CD4-positive, alpha-beta memory T cell (primary cell): ENCODE results near the gene CIROP. TPM values are rescaled to one million over a fixed set of nuclear protein-coding genes. Genes with fewer than 3 reads are reported as not detected.

Experiments used
- CTCF ChIA-PET: fragments of 350-600 bp; sonication (Branson Sonifier 250); formaldehyde crosslinking; loops from one replicate; lab custom pipeline; 2021; ENCODE audit warnings: inconsistent platforms; ENCODE audit not compliant: partially characterized antibody; lab: Charles Lee
- POLR2A ChIA-PET: fragments of 350-600 bp; sonication (Branson Sonifier 250); formaldehyde crosslinking; loops from one replicate; lab custom pipeline; 2021; ENCODE audit not compliant: partially characterized antibody; lab: Charles Lee
- DNase-seq, 5 donors: peaks; one replicate each; pipeline versions ENCODE4 v3.0.0 to v3.0.0-alpha.2; 2020 to 2022; ENCODE audit warnings: mixed read lengths in 1 of 5
- H3K27ac ChIP-seq: one replicate; pipeline ENCODE4 v1.7.0; 2013; ENCODE audit warnings: low read depth, low read length
- H3K27me3 ChIP-seq: 2 replicates; pipeline ENCODE4 v1.7.0; 2013; ENCODE audit warnings: mild to moderate bottlenecking, low read length, moderate library complexity; ENCODE audit not compliant: insufficient read depth
- H3K36me3 ChIP-seq: 2 replicates; pipeline ENCODE4 v1.7.0; 2013; ENCODE audit warnings: mild to moderate bottlenecking, low read length, moderate library complexity; ENCODE audit not compliant: insufficient read depth
- H3K4me1 ChIP-seq: 2 replicates; pipeline ENCODE4 v1.7.0; 2013; ENCODE audit warnings: mild to moderate bottlenecking, low read length, moderate library complexity; ENCODE audit not compliant: insufficient read depth
- H3K4me3 ChIP-seq, 2 donors: one replicate each; pipeline ENCODE4 v1.7.0; 2013; ENCODE audit warnings: low read length in 2 of 2, mild to moderate bottlenecking in 1 of 2
- H3K9me3 ChIP-seq, 2 donors: one replicate each; pipeline ENCODE4 v1.7.0; 2013; ENCODE audit warnings: low read length in 2 of 2, control low read depth in 1 of 2; ENCODE audit not compliant: control insufficient read depth in 1 of 2
- H3K27ac Mint-ChIP-seq, 7 donors: one replicate each; pipeline ENCODE4 v1.8.0; 2020 to 2021; ENCODE audit warnings: mixed read lengths in 7 of 7, mild to moderate bottlenecking in 6 of 7, inconsistent platforms in 3 of 7, moderate library complexity in 3 of 7
- H3K27me3 Mint-ChIP-seq, 2 donors: one replicate each; pipeline ENCODE4 v1.8.0; 2020 to 2021; ENCODE audit warnings: mixed read lengths in 2 of 2
- H3K36me3 Mint-ChIP-seq, 2 donors: one replicate each; pipeline ENCODE4 v1.8.0; 2020 to 2021; ENCODE audit warnings: mixed read lengths in 2 of 2, inconsistent platforms in 1 of 2, mild to moderate bottlenecking in 1 of 2
- H3K4me1 Mint-ChIP-seq, 4 donors: one replicate each; pipeline ENCODE4 v1.8.0; 2020 to 2021; ENCODE audit warnings: mixed read lengths in 4 of 4, mild to moderate bottlenecking in 1 of 4
- H3K4me3 Mint-ChIP-seq, 8 donors: one replicate each; pipeline ENCODE4 v1.8.0; 2020 to 2021; ENCODE audit warnings: mixed read lengths in 8 of 8, mild to moderate bottlenecking in 7 of 8, moderate library complexity in 6 of 8, inconsistent platforms in 3 of 8
- H3K9me3 Mint-ChIP-seq, 8 donors: one replicate each; pipeline ENCODE4 v1.8.0; 2020 to 2021; ENCODE audit warnings: mixed read lengths in 8 of 8, mild to moderate bottlenecking in 5 of 8, inconsistent platforms in 3 of 8, moderate library complexity in 1 of 8
- intact Hi-C: fragments of 100-400 bp; cut with micrococcal nuclease; formaldehyde crosslinking; loops from one replicate; pipeline ENCODE4 v1.15.1; 2023
- polyA plus RNA-seq, 2 donors: library from polyadenylated mRNA; unstranded; fragments of 300-500 nt; fragmentation: Illumina TruSeq; gene quantifications; one replicate each; pipeline ENCODE4 v1.2.3, GENCODE V29; 2021
- total RNA-seq, 2 experiments: library from RNA; stranded (reverse); gene quantifications; one replicate each; pipeline ENCODE4 v1.2.3, GENCODE V29; 2021

Gene CIROP
- total and polyA plus RNA-seq, 4 experiments from 2014 or later: not detected

DNA sequence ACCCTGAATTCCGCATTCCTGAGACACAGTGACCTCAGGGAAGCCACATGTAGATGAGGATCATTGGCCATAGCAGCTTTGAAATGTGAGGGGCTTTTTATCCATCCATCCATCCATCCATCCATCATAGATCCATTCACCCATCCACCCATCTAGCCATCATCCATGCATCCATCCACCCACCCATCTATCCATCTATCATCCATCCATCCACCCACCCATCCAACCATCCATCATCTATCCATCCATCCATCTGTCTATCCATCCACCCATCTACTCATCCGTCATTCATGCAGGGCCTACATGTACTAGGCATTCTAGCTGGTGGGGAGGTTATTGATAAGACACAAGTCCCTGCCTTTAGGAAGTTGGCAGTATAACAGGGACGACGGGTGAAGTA is 42.2 kb upstream of the CIROP start:
- no peaks in the 10 kb centered on the region for H3K9me3 ChIP-seq
- Mint-ChIP-seq H3K27ac (no peak overlapping the region), H3K27me3 (peaks cover 6 to 11% of the 10 kb centered on the region in 2 donors), H3K36me3 (peaks cover 0 to 3% of the 10 kb centered on the region in 2 donors), H3K4me1 (no peaks in the 10 kb centered on the region), H3K4me3 (no peak overlapping the region), H3K9me3 (peaks cover 0 to 4% (median 0%) of the 10 kb centered on the region in 8 donors)
- no peak overlapping the region for H3K4me3 ChIP-seq
- POLR2A ChIA-PET: no interaction called here
- H3K27ac ChIP-seq: no peak overlapping the region
- intact Hi-C loops: no loop called here
- no peak for DNase-seq
- H3K36me3 ChIP-seq: no peaks in the 10 kb centered on the region
- CTCF ChIA-PET: no interaction called here
- no peaks in the 10 kb centered on the region for H3K4me1 ChIP-seq
- H3K27me3 ChIP-seq: peaks cover 4% of the 10 kb centered on the region

DNA sequence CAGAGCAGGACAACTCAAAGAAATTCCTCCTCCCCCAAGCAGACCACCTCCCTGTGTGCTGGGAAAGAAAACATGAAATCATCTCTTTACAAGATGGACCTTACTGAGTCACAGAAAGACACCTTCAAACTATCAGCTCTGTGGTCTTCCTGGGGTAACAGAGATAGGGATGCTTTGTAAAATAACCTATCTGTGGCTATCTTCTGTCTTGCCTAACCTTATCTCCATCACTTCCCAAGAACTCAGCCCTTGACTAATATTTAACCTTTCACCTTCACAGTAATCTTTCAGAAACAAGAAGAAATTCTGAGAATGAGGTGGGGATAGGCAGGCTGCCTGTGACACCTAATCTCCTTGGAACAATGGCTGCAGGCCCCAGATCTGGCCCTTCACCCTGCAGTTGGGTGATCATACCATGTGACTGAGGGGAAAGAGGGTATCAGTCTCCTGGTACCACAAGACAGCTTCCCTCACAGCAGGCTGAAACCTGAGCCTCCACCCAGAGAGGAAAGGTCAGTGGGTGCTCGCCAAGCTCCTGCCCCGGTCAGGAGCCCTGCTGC is 41.6 kb upstream of the CIROP start:
- no peak overlapping the region for H3K4me3 ChIP-seq
- intact Hi-C loops: no loop called here
- DNase-seq: no peak
- H3K27me3 ChIP-seq: peaks cover 4% of the 10 kb centered on the region
- H3K4me3 Mint-ChIP-seq: no peak overlapping the region
- no peaks in the 10 kb centered on the region for H3K4me1 ChIP-seq
- no peaks in the 10 kb centered on the region for H3K9me3 ChIP-seq
- H3K36me3 Mint-ChIP-seq: peaks cover 0 to 3% of the 10 kb centered on the region in 2 donors
- peaks cover 6 to 11% of the 10 kb centered on the region in 2 donors for H3K27me3 Mint-ChIP-seq
- ChIA-PET CTCF (no interaction called here), POLR2A (no interaction called here)
- H3K36me3 ChIP-seq: no peaks in the 10 kb centered on the region
- peaks cover 0 to 4% (median 0%) of the 10 kb centered on the region in 8 donors for H3K9me3 Mint-ChIP-seq
- no peak overlapping the region for H3K27ac Mint-ChIP-seq
- no peaks in the 10 kb centered on the region for H3K4me1 Mint-ChIP-seq
- H3K27ac ChIP-seq: no peak overlapping the region

DNA sequence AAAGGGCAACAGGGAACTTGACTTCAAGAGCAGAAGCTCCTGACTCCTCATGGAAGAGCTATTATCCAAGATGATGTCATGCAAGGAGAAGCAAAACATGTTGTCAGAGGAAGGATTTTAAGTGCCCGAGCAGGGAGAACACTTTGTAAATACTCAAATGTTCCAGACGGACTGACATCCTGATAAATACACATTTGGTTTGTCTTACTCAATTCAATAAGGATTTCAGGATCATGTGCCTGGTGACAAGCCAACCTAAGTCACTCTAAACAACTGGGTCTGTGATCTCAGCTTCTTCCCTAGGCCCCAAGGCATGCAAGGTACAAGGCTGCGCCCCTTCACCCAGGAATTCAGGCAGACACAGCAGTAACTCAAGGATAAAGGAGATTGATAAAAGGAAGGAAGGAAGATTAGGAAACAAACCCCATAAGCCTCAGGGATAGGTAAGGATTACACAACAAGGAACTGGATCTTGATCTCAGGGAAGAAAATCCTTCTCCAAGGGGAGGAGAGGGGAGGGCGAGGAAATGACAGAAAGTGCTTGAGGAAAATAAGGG is 41.1 kb upstream of the CIROP start:
- Mint-ChIP-seq H3K4me1 (no peaks in the 10 kb centered on the region), H3K27me3 (peaks cover 6 to 11% of the 10 kb centered on the region in 2 donors), H3K4me3 (no peak overlapping the region), H3K36me3 (peaks cover 0 to 3% of the 10 kb centered on the region in 2 donors), H3K9me3 (peaks cover 0 to 2% (median 0%) of the 10 kb centered on the region in 8 donors), H3K27ac (no peak overlapping the region)
- Histone ChIP-seq H3K4me1 (no peaks in the 10 kb centered on the region), H3K36me3 (no peaks in the 10 kb centered on the region), H3K4me3 (no peak overlapping the region), H3K9me3 (no peaks in the 10 kb centered on the region), H3K27me3 (peaks cover 3% of the 10 kb centered on the region), H3K27ac (no peak overlapping the region)
- ChIA-PET POLR2A (no interaction called here), CTCF (no interaction called here)
- intact Hi-C loops: no loop called here
- no peak for DNase-seq

DNA sequence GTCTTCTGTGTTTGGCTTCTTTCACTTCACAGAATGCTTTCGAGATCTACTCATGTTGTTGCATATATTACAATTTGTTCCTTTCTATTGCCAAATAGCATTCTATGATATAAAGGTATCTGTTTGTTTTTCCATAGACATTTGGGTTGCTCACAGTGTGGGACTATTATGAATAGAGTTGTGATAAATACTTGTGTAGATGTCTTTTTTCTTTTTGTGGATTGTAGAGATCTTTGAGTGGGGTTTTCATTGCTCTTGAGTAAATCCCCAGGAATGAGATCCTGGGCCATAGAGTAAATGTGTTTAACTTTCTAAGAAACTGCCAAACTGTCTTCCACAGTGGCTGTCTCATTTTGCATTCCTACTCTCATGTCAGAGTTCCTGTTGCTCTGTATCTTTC is 39.1 kb upstream of the CIROP start:
- Mint-ChIP-seq H3K4me1 (no peaks in the 10 kb centered on the region), H3K9me3 (peaks cover 0 to 2% (median 0%) of the 10 kb centered on the region in 8 donors), H3K27me3 (peaks cover 3 to 9% of the 10 kb centered on the region in 2 donors), H3K4me3 (no peak overlapping the region), H3K27ac (no peak overlapping the region), H3K36me3 (no peaks in the 10 kb centered on the region)
- no peaks in the 10 kb centered on the region for H3K36me3 ChIP-seq
- H3K4me1 ChIP-seq: no peaks in the 10 kb centered on the region
- H3K27ac ChIP-seq: no peak overlapping the region
- no peak overlapping the region for H3K4me3 ChIP-seq
- ChIA-PET POLR2A (no interaction called here), CTCF (interaction anchor here (1.5 kb wide), 1 partner anchor 43 kb away, joined by 3 read pairs; no protein-coding TSS in a partner anchor)
- H3K27me3 ChIP-seq: no peaks in the 10 kb centered on the region
- intact Hi-C loops: no loop called here
- no peaks in the 10 kb centered on the region for H3K9me3 ChIP-seq
- DNase-seq: no peak

DNA sequence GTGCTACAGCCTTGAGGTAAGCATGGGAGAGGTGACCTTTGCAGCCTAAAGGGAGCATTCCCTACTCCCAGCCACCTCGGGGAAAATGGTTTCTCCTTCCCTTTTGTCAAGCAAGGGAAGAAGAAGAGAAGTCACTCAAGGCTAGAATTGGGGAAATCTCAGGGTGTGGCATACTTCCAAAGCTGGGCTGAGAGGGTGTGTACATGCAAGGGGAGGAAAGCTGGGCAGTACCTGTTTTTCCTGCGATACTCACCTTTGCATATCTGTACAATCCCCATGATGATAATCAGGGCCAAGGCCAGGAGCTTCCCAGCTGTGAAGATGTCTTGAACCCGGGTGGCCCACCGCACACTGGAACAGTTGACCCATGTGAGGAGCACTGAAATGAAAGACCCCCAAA is 38.0 kb upstream of the CIROP start:
- Histone ChIP-seq H3K9me3 (no peaks in the 10 kb centered on the region), H3K27me3 (no peaks in the 10 kb centered on the region), H3K27ac (no peak overlapping the region), H3K4me1 (no peaks in the 10 kb centered on the region), H3K36me3 (no peaks in the 10 kb centered on the region), H3K4me3 (no peak overlapping the region)
- ChIA-PET POLR2A (no interaction called here), CTCF (interaction anchor here (1.4 to 1.7 kb wide), 2 partner anchors 14 to 23 kb away, joined by 3 to 5 read pairs; no protein-coding TSS in a partner anchor)
- H3K27ac Mint-ChIP-seq: no peak overlapping the region
- peaks cover 1 to 9% of the 10 kb centered on the region in 2 donors for H3K27me3 Mint-ChIP-seq
- H3K4me1 Mint-ChIP-seq: no peaks in the 10 kb centered on the region
- intact Hi-C loops: no loop called here
- no peak for DNase-seq
- no peaks in the 10 kb centered on the region for H3K9me3 Mint-ChIP-seq
- H3K4me3 Mint-ChIP-seq: no peak overlapping the region
- no peaks in the 10 kb centered on the region for H3K36me3 Mint-ChIP-seq

DNA sequence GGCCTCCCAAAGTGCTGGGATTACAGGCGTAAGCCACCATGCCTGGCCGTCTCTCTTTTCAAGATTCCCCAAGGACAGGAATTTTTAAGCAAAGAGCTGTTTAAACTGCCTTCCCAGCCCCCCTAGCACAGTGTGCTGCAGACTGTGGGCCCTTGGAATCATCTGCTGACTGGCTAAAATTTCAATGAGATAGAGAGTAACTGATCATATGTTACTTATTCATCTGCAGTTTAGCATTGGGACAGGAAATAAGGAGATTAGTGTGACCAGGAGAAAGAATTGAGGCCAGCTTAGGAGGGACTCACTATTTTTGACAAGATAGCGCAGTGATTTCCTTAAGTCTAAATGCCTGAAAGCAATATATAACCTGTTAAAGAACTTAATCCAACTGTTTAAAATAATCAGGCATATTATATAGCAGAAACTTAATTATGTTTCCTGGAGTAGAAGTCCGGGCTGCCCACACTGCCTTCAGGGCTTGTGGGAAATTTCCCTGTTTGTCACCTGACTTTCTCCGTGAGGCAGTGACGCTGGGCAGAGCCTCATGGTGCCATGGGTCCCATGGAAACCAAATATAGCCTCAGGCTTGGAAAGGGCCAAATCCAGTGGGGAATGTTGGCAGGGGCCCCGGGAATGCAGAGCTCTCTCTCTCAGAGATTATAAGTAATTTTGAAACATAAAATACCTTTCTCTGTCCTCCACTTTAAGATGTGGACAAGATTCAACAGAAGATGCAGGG is 37.1 kb upstream of the CIROP start:
- no peaks in the 10 kb centered on the region for H3K4me1 Mint-ChIP-seq
- H3K4me1 ChIP-seq: no peaks in the 10 kb centered on the region
- POLR2A ChIA-PET: no interaction called here

DNA sequence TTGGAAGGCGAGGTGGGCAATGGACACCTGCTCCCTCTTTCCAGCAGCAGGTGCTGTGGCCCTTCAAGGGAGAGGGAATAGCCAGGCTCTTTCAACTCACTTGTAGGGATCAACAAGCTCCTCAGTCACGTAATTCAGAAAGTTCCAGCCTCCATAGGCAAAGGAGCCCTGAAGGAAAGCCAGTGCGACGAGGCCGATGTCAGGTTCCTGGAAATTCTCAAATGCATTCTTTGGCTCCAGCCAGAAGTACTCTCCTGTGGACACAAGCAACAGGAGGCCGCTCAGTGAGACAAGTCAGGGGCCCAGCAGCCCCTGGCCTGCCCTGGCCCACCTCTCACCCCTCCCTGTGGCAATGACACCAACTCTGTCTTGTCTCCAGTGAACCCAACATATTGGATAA is 35.6 kb upstream of the CIROP start:
- no peak overlapping the region for H3K27ac Mint-ChIP-seq
- peaks cover 0 to 1% of the 10 kb centered on the region in 2 donors for H3K27me3 Mint-ChIP-seq
- H3K9me3 Mint-ChIP-seq: no peaks in the 10 kb centered on the region
- CTCF ChIA-PET: no interaction called here
- H3K27me3 ChIP-seq: no peaks in the 10 kb centered on the region
- no peaks in the 10 kb centered on the region for H3K9me3 ChIP-seq
- H3K4me1 ChIP-seq: no peaks in the 10 kb centered on the region
- H3K4me3 Mint-ChIP-seq: no peak overlapping the region
- no peak overlapping the region for H3K4me3 ChIP-seq
- no peaks in the 10 kb centered on the region for H3K36me3 ChIP-seq
- intact Hi-C loops: no loop called here
- no peaks in the 10 kb centered on the region for H3K36me3 Mint-ChIP-seq
- no peak overlapping the region for H3K27ac ChIP-seq
- POLR2A ChIA-PET: no interaction called here
- H3K4me1 Mint-ChIP-seq: no peaks in the 10 kb centered on the region
- DNase-seq: no peak

More for the DNA sequence above, 37.1 kb upstream of the CIROP start:
- intact Hi-C loops: no loop called here
- H3K27ac Mint-ChIP-seq: peak overlapping the region in 1 of 7 donors; percentile 32
- no peaks in the 10 kb centered on the region for H3K36me3 ChIP-seq
- no peaks in the 10 kb centered on the region for H3K27me3 ChIP-seq
- CTCF ChIA-PET: interaction anchor here (1.4 to 1.7 kb wide), 2 partner anchors 15 to 22 kb away, joined by 3 to 5 read pairs; no protein-coding TSS in a partner anchor
- no peak overlapping the region for H3K4me3 Mint-ChIP-seq
- no peak overlapping the region for H3K4me3 ChIP-seq
- H3K27me3 Mint-ChIP-seq: peaks cover 1 to 6% of the 10 kb centered on the region in 2 donors
- H3K36me3 Mint-ChIP-seq: no peaks in the 10 kb centered on the region
- H3K9me3 ChIP-seq: no peaks in the 10 kb centered on the region
- no peak overlapping the region for H3K27ac ChIP-seq
- no peak for DNase-seq
- H3K9me3 Mint-ChIP-seq: no peaks in the 10 kb centered on the region
